ENCODE data around the gene MAVS. TPM values are rescaled to one million over a fixed set of nuclear protein-coding genes. Genes with fewer than 3 reads are reported as not detected.
A peak's percentile ranks its signal among the peaks of the same experiment; 100 is the strongest.

The MAVS gene
- total and polyA plus RNA-seq, 4 donors = 13.2 to 39.6 (median 20.9) TPM

DNA sequence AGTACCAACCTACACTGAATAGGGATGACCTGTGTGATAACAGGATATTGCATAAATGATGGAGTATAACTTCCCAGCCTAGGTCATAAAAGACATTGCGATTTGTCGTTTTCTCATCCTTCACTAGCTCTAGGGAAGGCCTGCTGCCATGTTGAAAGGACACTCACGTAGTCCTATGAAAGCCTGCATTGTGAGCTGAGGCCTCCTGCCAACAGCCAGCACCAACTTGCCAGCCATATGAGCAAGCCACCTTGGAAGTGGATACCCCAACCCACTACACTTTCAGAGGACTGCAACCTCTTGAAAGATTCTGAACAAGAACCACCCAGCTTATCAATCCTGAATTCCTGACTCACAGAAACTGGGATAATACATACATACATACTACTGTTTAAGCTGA lies 39.1 kb downstream of the MAVS start:
- no peak for ATAC-seq (ENCODE audit: insufficient read depth, low FRiP score)
- peaks cover 0 to 3% (median 0%) of the 10 kb centered on the region in 4 donors for H3K36me3 ChIP-seq (ENCODE audit: control insufficient read depth in 4 of 4, insufficient read depth in 4 of 4, low read length in 4 of 4)
- H3K4me1 ChIP-seq (ENCODE audit: control insufficient read depth in 5 of 5, insufficient read depth in 5 of 5, low read length in 5 of 5) = peaks cover 4 to 10% (median 5%) of the 10 kb centered on the region in 5 donors
- H3K9me3 ChIP-seq (ENCODE audit: control insufficient read depth in 4 of 4, insufficient read depth in 3 of 4, low read length in 3 of 4) = no peaks in the 10 kb centered on the region
- H3K4me3 ChIP-seq = no peak overlapping the region
- 88 to 94% methylated on average over 3 of the region's 3 CpGs for WGBS, 2 donors
- no peak overlapping the region for H3K27ac ChIP-seq (ENCODE audit: low read depth in 1 of 2, low read length in 1 of 2)
- no peaks in the 10 kb centered on the region for H3K27me3 ChIP-seq (ENCODE audit: control insufficient read depth in 3 of 3, insufficient read depth in 3 of 3, low read length in 2 of 3)
- no peak overlapping the region for H3K9ac ChIP-seq (ENCODE audit: insufficient read depth in 1 of 2, low read length in 2 of 2)
- TF ChIP-seq, protein P1, sequence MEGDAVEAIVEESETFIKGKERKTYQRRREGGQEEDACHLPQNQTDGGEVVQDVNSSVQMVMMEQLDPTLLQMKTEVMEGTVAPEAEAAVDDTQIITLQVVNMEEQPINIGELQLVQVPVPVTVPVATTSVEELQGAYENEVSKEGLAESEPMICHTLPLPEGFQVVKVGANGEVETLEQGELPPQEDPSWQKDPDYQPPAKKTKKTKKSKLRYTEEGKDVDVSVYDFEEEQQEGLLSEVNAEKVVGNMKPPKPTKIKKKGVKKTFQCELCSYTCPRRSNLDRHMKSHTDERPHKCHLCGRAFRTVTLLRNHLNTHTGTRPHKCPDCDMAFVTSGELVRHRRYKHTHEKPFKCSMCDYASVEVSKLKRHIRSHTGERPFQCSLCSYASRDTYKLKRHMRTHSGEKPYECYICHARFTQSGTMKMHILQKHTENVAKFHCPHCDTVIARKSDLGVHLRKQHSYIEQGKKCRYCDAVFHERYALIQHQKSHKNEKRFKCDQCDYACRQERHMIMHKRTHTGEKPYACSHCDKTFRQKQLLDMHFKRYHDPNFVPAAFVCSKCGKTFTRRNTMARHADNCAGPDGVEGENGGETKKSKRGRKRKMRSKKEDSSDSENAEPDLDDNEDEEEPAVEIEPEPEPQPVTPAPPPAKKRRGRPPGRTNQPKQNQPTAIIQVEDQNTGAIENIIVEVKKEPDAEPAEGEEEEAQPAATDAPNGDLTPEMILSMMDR (IDR thresholded peaks at IDR 0.05; ENCODE audit: control extremely low read depth, extremely low read depth) = no peak
- DNase-seq = no peak

- ATAC-seq (ENCODE audit: insufficient read depth, low FRiP score) = no peak
- H3K4me1 ChIP-seq (ENCODE audit: control insufficient read depth in 5 of 5, insufficient read depth in 5 of 5, low read length in 5 of 5) = peaks cover 7 to 31% (median 15%) of the 10 kb centered on the region in 5 donors
- H3K9ac ChIP-seq (ENCODE audit: insufficient read depth in 1 of 2, low read length in 2 of 2) = peak overlapping the region; percentile 16 to 85
- H3K4me3 ChIP-seq = peak overlapping the region; percentile 85
- TF ChIP-seq, protein P1 (IDR thresholded peaks at IDR 0.05; ENCODE audit: control extremely low read depth, extremely low read depth) = no peak
- WGBS, 2 donors = 19% methylated on average over 15 of the region's 15 CpGs
- peak in 1 of 3 donors; percentile 31 for DNase-seq
- H3K27ac ChIP-seq (ENCODE audit: low read depth in 1 of 2, low read length in 1 of 2) = peak overlapping the region; percentile 89 to 90
- H3K27me3 ChIP-seq (ENCODE audit: control insufficient read depth in 3 of 3, insufficient read depth in 3 of 3, low read length in 2 of 3) = no peaks in the 10 kb centered on the region
- peaks cover 0 to 7% (median 2%) of the 10 kb centered on the region in 4 donors for H3K36me3 ChIP-seq (ENCODE audit: control insufficient read depth in 4 of 4, insufficient read depth in 4 of 4, low read length in 4 of 4)
- H3K9me3 ChIP-seq (ENCODE audit: control insufficient read depth in 4 of 4, insufficient read depth in 3 of 4, low read length in 3 of 4) = no peaks in the 10 kb centered on the region
Observed at GRCh38 chr20:3887876-3888620, 41.4 kb downstream of the MAVS start.

DNA sequence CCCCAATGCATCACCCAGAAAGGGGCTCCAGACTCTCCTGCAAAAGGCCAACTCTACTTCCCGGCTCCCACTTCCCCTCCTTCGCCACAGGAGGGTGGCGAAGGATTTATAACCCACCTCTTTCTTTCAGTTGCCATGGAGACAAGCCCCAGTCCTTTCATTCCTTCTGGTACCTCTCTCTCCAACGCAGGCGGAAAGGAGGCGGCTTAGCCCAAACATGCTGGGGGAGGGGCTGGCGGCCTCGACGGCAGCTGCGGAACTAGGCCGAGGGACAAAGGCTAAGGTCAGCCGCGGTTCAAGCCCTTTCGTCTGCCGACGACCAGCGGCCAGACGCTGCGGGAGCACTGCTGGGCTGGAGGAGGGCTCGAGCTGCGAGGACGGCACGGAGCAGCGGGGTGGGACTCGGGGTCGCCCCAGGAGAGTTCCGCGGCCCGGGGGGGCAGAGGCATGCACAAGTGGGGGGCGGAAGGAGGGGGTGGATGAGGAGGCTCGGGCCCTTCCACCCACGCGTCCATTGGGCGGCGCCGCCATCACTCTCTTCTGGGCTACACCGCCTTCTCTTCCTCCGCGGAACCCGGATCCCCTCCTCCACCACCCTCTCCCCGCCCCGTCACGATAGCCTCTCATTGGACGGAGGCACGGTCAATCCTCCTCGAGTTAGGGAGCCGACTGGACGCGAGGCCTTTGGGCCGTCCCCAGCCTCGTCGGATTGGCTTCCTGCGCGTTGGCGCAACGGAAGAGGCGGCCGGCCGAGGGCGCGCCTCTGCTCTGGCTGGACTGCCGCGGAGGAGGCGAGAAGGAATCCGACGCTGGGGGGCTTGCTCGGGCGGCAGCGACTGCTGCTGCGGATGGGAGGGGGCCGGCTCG lies 42.2 kb downstream of the MAVS start, which contains the start of gene PANK2:
PANK2 (plus strand) TSS at position 766 of the 867 bp plus-strand sequence.
- peak; percentile 100 for DNase-seq
- no peaks in the 10 kb centered on the region for H3K27me3 ChIP-seq (ENCODE audit: control insufficient read depth in 3 of 3, insufficient read depth in 3 of 3, low read length in 2 of 3)
- H3K36me3 ChIP-seq (ENCODE audit: control insufficient read depth in 4 of 4, insufficient read depth in 4 of 4, low read length in 4 of 4) = peaks cover 0 to 7% (median 2%) of the 10 kb centered on the region in 4 donors
- peak within 1 kb of the TSS; percentile 97 for H3K4me3 ChIP-seq
- TF ChIP-seq, protein P1 (IDR thresholded peaks at IDR 0.05; ENCODE audit: control extremely low read depth, extremely low read depth) = peak; percentile 22
- peaks cover 11 to 36% (median 15%) of the 10 kb centered on the region in 5 donors for H3K4me1 ChIP-seq (ENCODE audit: control insufficient read depth in 5 of 5, insufficient read depth in 5 of 5, low read length in 5 of 5)
- WGBS, 2 donors = 0% methylated on average over 61 to 72 of the region's 72 CpGs
- H3K27ac ChIP-seq (ENCODE audit: low read depth in 1 of 2, low read length in 1 of 2) = peak within 1 kb of the TSS; percentile 95 to 98
- ATAC-seq (ENCODE audit: insufficient read depth, low FRiP score) = peak; percentile 98
- H3K9ac ChIP-seq (ENCODE audit: insufficient read depth in 1 of 2, low read length in 2 of 2) = peak within 1 kb of the TSS; percentile 43 to 87
- no peaks in the 10 kb centered on the region for H3K9me3 ChIP-seq (ENCODE audit: control insufficient read depth in 4 of 4, insufficient read depth in 3 of 4, low read length in 3 of 4)
